Activated CD4-positive, alpha-beta T cell treated with anti-CD3 and anti-CD28 coated beads for 36 hours (primary cell): ENCODE results near the gene CLCN1. TPM values are rescaled to one million over a fixed set of nuclear protein-coding genes. Genes with fewer than 3 reads are reported as not detected.

Source experiments
- ATAC-seq: fragments of 200-7000 bp; cut with Tn5 transposase; one replicate; pipeline ENCODE4 v1.10.0; 2021; ENCODE audit warnings: mild to moderate bottlenecking, moderate library complexity
- CTCF ChIA-PET: fragments of 350-600 bp; sonication (Branson Sonifier 250); formaldehyde crosslinking; loops from one replicate; lab custom pipeline; 2021; ENCODE audit warnings: antibody characterized with exemption; lab: Charles Lee
- POLR2A ChIA-PET: fragments of 350-600 bp; sonication (Branson Sonifier 250); formaldehyde crosslinking; loops from one replicate; lab custom pipeline; 2021; ENCODE audit warnings: antibody characterized with exemption, inconsistent platforms; lab: Charles Lee
- DNase-seq: peaks from one replicate; pipeline ENCODE4 v3.0.0-alpha.2; 2020
- H3K27ac Mint-ChIP-seq: one replicate; pipeline ENCODE4 v1.8.0; 2021; ENCODE audit warnings: mixed read lengths
- H3K27me3 Mint-ChIP-seq: one replicate; pipeline ENCODE4 v1.8.0; 2021; ENCODE audit warnings: mixed read lengths
- H3K36me3 Mint-ChIP-seq: one replicate; pipeline ENCODE4 v1.8.0; 2021; ENCODE audit warnings: low read depth, mixed read lengths
- H3K4me1 Mint-ChIP-seq: one replicate; pipeline ENCODE4 v1.8.0; 2021; ENCODE audit warnings: mixed read lengths
- H3K4me3 Mint-ChIP-seq: one replicate; pipeline ENCODE4 v1.8.0; 2021; ENCODE audit warnings: mild to moderate bottlenecking, moderate library complexity, mixed read lengths
- H3K9me3 Mint-ChIP-seq: one replicate; pipeline ENCODE4 v1.8.0; 2021; ENCODE audit warnings: low read depth, mixed read lengths
- intact Hi-C, 2 experiments: fragments of 100-400 bp; cut with DNase I in 1 of 2; cut with micrococcal nuclease in 1 of 2; formaldehyde crosslinking; loops; one replicate each; pipeline versions ENCODE4 v1.14.2 to v1.15.1; 2022 to 2024; cut with DNase I, micrococcal nuclease
- total RNA-seq, 2 experiments: library from RNA; stranded (reverse); gene quantifications; one replicate each; pipeline ENCODE4 v1.2.3, GENCODE V29; 2021

The CLCN1 gene
- total RNA-seq, 2 experiments from 2014 or later: 0.07 to 0.09 TPM

- no peaks in the 10 kb centered on the region for H3K36me3 Mint-ChIP-seq
- no peak overlapping the region for H3K27ac Mint-ChIP-seq
- H3K4me3 Mint-ChIP-seq: no peak overlapping the region
- DNase-seq: no peak
- POLR2A ChIA-PET: no interaction called here
- peaks cover 5% of the 10 kb centered on the region for H3K4me1 Mint-ChIP-seq
- H3K27me3 Mint-ChIP-seq: no peaks in the 10 kb centered on the region
- no peaks in the 10 kb centered on the region for H3K9me3 Mint-ChIP-seq
- CTCF ChIA-PET: interaction anchor here (1.4 to 2.2 kb wide), 2 partner anchors 30 to 89 kb away, joined by 3 to 6 read pairs; no protein-coding TSS in a partner anchor
- intact Hi-C loops: loop anchor here in 1 of 2 experiments (10.0 kb wide), 1 partner anchor 325 kb away; no protein-coding TSS in a partner anchor
- ATAC-seq: no peak
Measured at GRCh38 chr7:143329471-143330170, 13.7 kb downstream of the CLCN1 start.

GRCh38 chr7:143331179-143331801 lies 15.4 kb downstream of the CLCN1 start:
- Mint-ChIP-seq H3K4me3 (no peak overlapping the region), H3K36me3 (no peaks in the 10 kb centered on the region), H3K27ac (no peak overlapping the region), H3K4me1 (no peaks in the 10 kb centered on the region), H3K27me3 (peaks cover 4% of the 10 kb centered on the region), H3K9me3 (no peaks in the 10 kb centered on the region)
- ATAC-seq (no peak), DNase-seq (no peak)
- intact Hi-C loops: loop anchor here in 1 of 2 experiments (10.0 kb wide), 1 partner anchor 326 kb away; no protein-coding TSS in a partner anchor
- ChIA-PET CTCF (interaction anchor here (1.0 to 2.2 kb wide), 4 partner anchors 15 to 91 kb away, joined by 3 to 6 read pairs (median 4); no protein-coding TSS in a partner anchor), POLR2A (no interaction called here)

DNA sequence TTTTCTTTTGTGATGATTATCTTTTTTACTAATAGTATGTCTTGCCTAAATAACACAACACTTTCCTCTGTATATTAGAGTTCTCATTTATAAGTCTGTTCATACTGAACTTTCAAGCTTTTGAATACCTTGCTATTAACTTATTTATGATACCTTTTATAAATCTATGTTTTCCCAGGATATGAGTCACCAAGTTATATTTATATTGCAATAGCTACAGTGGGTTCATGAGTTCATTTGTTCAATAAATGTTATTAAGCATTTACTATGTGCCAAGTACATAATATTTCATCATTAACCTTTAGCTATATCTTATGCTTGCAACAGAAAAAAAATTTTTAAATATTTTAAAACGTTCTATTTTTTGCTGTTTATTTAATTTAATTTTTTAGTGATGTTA lies 18.3 kb downstream of the CLCN1 start:
- H3K4me1 Mint-ChIP-seq: no peaks in the 10 kb centered on the region
- ATAC-seq (no peak), DNase-seq (no peak)
- intact Hi-C loops: loop anchor here in 1 of 2 experiments (10.0 kb wide), 1 partner anchor 329 kb away; no protein-coding TSS in a partner anchor
- H3K4me3 Mint-ChIP-seq: no peak overlapping the region
- ChIA-PET POLR2A (no interaction called here), CTCF (interaction anchor here (0.7 to 1.5 kb wide), 4 partner anchors 11 to 94 kb away, joined by 3 to 4 read pairs (median 3); no protein-coding TSS in a partner anchor)
- H3K27ac Mint-ChIP-seq: no peak overlapping the region
- no peaks in the 10 kb centered on the region for H3K9me3 Mint-ChIP-seq
- peaks cover 9% of the 10 kb centered on the region for H3K27me3 Mint-ChIP-seq
- no peaks in the 10 kb centered on the region for H3K36me3 Mint-ChIP-seq

GRCh38 chr7:143337216-143337615 lies 21.3 kb downstream of the CLCN1 start:
- CTCF ChIA-PET: interaction anchor here (0.9 to 1.9 kb wide), 6 partner anchors 8 to 54 kb away, joined by 3 to 6 read pairs (median 4); partner anchors contain the start of gene CASP2
- Mint-ChIP-seq H3K27ac (no peak overlapping the region), H3K4me3 (no peak overlapping the region), H3K9me3 (no peaks in the 10 kb centered on the region), H3K4me1 (no peaks in the 10 kb centered on the region), H3K27me3 (peaks cover 12% of the 10 kb centered on the region), H3K36me3 (no peaks in the 10 kb centered on the region)
- no peak for DNase-seq
- peak; percentile 33 for ATAC-seq
- POLR2A ChIA-PET: no interaction called here
- intact Hi-C loops: loop anchor here in 1 of 2 experiments (10.0 kb wide), 1 partner anchor 332 kb away; no protein-coding TSS in a partner anchor

GRCh38 chr7:143341842-143342241 lies 25.9 kb downstream of the CLCN1 start:
- Mint-ChIP-seq H3K27ac (no peak overlapping the region), H3K4me3 (no peak overlapping the region), H3K27me3 (peaks cover 9% of the 10 kb centered on the region), H3K4me1 (peaks cover 8% of the 10 kb centered on the region), H3K36me3 (no peaks in the 10 kb centered on the region), H3K9me3 (no peaks in the 10 kb centered on the region)
- intact Hi-C loops: no loop called here
- ChIA-PET CTCF (interaction anchor here (0.5 to 1.6 kb wide), 5 partner anchors 14 to 324 kb away, joined by 3 to 6 read pairs (median 3); no protein-coding TSS in a partner anchor), POLR2A (no interaction called here)
- ATAC-seq (no peak), DNase-seq (no peak)

DNA sequence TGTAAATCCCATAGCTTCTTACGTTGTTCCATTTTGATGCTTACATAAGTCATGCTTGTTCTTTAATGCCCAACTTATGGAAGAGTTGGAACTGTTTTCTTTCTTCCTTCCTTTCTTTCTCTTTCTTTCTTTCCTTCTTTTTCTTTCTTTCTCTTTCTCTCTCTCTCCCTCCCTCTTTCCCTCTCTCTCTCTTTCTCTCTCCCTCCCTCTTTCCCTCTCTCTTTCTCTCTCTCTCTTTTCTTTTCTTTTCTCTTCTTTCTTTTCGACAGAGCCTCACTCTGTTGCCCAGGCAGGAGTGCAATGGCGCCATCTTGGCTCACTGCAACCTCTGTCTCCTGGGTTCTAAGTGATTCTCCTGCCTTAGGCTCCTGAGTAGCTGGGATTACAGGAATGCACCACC lies 27.7 kb downstream of the CLCN1 start:
- no peaks in the 10 kb centered on the region for H3K9me3 Mint-ChIP-seq
- H3K4me1 Mint-ChIP-seq: peaks cover 8% of the 10 kb centered on the region
- no peak overlapping the region for H3K27ac Mint-ChIP-seq
- no peaks in the 10 kb centered on the region for H3K36me3 Mint-ChIP-seq
- ChIA-PET POLR2A (no interaction called here), CTCF (interaction anchor here (1.1 to 1.4 kb wide), 2 partner anchors 14 to 32 kb away, joined by 3 read pairs; no protein-coding TSS in a partner anchor)
- DNase-seq (no peak), ATAC-seq (no peak)
- no peak overlapping the region for H3K4me3 Mint-ChIP-seq
- intact Hi-C loops: no loop called here
- peaks cover 11% of the 10 kb centered on the region for H3K27me3 Mint-ChIP-seq

GRCh38 chr7:143345428-143345900 lies 29.6 kb downstream of the CLCN1 start:
- Mint-ChIP-seq H3K9me3 (no peaks in the 10 kb centered on the region), H3K4me1 (peaks cover 8% of the 10 kb centered on the region), H3K27me3 (peaks cover 8% of the 10 kb centered on the region), H3K36me3 (no peaks in the 10 kb centered on the region), H3K4me3 (peak overlapping the region; percentile 52), H3K27ac (no peak overlapping the region)
- ATAC-seq (peak; percentile 99), DNase-seq (peak; percentile 85)
- ChIA-PET CTCF (interaction anchor here (0.6 to 2.0 kb wide), 21 partner anchors 9 to 337 kb away, joined by 3 to 8 read pairs (median 5); no protein-coding TSS in a partner anchor), POLR2A (no interaction called here)
- intact Hi-C loops: loop anchor here in 1 of 2 experiments (5.0 kb wide), 1 partner anchor 37 kb away; the partner anchor contains the start of gene ZYX

DNA sequence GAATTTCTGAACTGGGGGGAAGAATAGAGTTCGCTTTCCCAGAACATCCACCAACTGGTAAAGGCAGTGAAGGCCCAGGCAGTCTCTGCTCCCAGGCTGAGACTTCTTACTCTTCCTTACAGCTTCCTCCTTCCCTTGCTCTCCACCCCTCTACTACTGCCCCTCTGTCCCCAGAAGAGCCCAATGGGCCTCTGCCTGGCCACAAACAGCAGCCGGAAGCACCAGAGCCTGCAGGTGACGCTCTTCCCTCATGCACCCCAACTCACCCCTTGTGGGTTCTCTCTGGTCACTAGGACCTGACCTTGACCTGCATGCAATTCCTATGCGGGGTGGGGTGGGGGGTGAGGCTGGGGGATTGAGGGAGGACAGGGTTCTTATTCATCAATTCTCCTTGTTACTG lies 30.1 kb downstream of the CLCN1 start:
- H3K27ac Mint-ChIP-seq: no peak overlapping the region
- intact Hi-C loops: loop anchor here in 1 of 2 experiments (5.0 kb wide), 1 partner anchor 36 kb away; the partner anchor contains the start of gene ZYX
- H3K27me3 Mint-ChIP-seq: peaks cover 8% of the 10 kb centered on the region
- no peak for DNase-seq
- H3K36me3 Mint-ChIP-seq: no peaks in the 10 kb centered on the region
- peaks cover 8% of the 10 kb centered on the region for H3K4me1 Mint-ChIP-seq
- H3K4me3 Mint-ChIP-seq: no peak overlapping the region
- ChIA-PET CTCF (interaction anchor here (0.7 to 2.0 kb wide), 16 partner anchors 8 to 337 kb away, joined by 3 to 8 read pairs (median 5); no protein-coding TSS in a partner anchor), POLR2A (no interaction called here)
- H3K9me3 Mint-ChIP-seq: no peaks in the 10 kb centered on the region
- no peak for ATAC-seq

DNA sequence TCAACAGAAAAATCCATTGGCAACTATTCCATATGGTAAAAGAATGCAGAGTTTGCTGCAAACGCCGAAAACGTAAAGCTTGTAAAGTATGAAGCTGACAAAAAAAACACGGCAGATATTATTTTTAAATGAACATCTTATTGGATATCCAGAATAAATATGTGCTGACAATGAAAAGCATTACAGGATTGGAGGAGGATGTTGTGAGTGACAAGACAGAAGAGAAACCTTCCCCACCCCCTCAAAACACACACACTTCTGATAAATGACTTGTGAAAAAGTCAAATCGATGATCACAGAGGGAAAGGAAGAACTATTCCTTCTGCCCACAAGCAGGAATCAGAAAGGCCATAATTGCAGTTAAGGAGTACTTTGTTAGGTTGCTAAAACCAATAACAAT lies 32.0 kb downstream of the CLCN1 start:
- Mint-ChIP-seq H3K27ac (no peak overlapping the region), H3K4me1 (peaks cover 8% of the 10 kb centered on the region), H3K36me3 (no peaks in the 10 kb centered on the region), H3K27me3 (peaks cover 6% of the 10 kb centered on the region), H3K4me3 (no peak overlapping the region), H3K9me3 (no peaks in the 10 kb centered on the region)
- intact Hi-C loops: loop anchor here in 1 of 2 experiments (5.0 kb wide), 1 partner anchor 34 kb away; the partner anchor contains the start of gene ZYX
- ATAC-seq: no peak
- ChIA-PET CTCF (interaction anchor here (0.8 to 2.0 kb wide), 4 partner anchors 13 to 61 kb away, joined by 3 to 6 read pairs (median 3); partner anchors contain the start of gene EPHA1), POLR2A (no interaction called here)
- no peak for DNase-seq

GRCh38 chr7:143351060-143351459 lies 35.1 kb downstream of the CLCN1 start:
- no peak overlapping the region for H3K4me3 Mint-ChIP-seq
- CTCF ChIA-PET: interaction anchor here (0.9 kb wide), 1 partner anchor 44 kb away, joined by 3 read pairs; no protein-coding TSS in a partner anchor
- no peak for ATAC-seq

GRCh38 chr7:143351574-143351973 lies 35.7 kb downstream of the CLCN1 start:
- ChIA-PET POLR2A (no interaction called here), CTCF (no interaction called here)

More at GRCh38 chr7:143351060-143351459, 35.1 kb downstream of the CLCN1 start:
- H3K4me1 Mint-ChIP-seq: no peaks in the 10 kb centered on the region
- intact Hi-C loops: no loop called here
- no peak for DNase-seq
- no peaks in the 10 kb centered on the region for H3K9me3 Mint-ChIP-seq
- peaks cover 6% of the 10 kb centered on the region for H3K27me3 Mint-ChIP-seq
- H3K27ac Mint-ChIP-seq: no peak overlapping the region
- H3K36me3 Mint-ChIP-seq: no peaks in the 10 kb centered on the region
- POLR2A ChIA-PET: no interaction called here

More at GRCh38 chr7:143351574-143351973, 35.7 kb downstream of the CLCN1 start:
- Mint-ChIP-seq H3K27me3 (peaks cover 6% of the 10 kb centered on the region), H3K27ac (no peak overlapping the region), H3K4me3 (no peak overlapping the region), H3K4me1 (no peaks in the 10 kb centered on the region), H3K9me3 (no peaks in the 10 kb centered on the region), H3K36me3 (no peaks in the 10 kb centered on the region)
- intact Hi-C loops: no loop called here
- ATAC-seq (no peak), DNase-seq (no peak)
